SH-SY5Y (cell line): Measurements from ENCODE around the gene TENT4A.

Experiments
- GATA2 ChIP-seq: IDR thresholded peaks from 2 replicates; pipeline ENCODE4 v1.6.1; 2011; ENCODE audit warnings: mild to moderate bottlenecking, low read depth, low read length
- GATA3 ChIP-seq: IDR thresholded peaks from 2 replicates; pipeline ENCODE4 v1.6.1; 2011; ENCODE audit warnings: low read depth, mild to moderate bottlenecking, low read length, moderate library complexity

TENT4A gene

GRCh38 chr5:6729386-6730310 lies 16.4 kb downstream of the TENT4A start:
- TF ChIP-seq GATA3 (no peak), GATA2 (no peak)

- TF ChIP-seq GATA3: no peak
Measured at GRCh38 chr5:6730407-6730806, 17.2 kb downstream of the TENT4A start.

GRCh38 chr5:6730807-6731206 lies 17.6 kb downstream of the TENT4A start:
- TF ChIP-seq GATA3: no peak
- TF ChIP-seq GATA2: no peak

GRCh38 chr5:6731465-6732237 lies 18.4 kb downstream of the TENT4A start:
- TF ChIP-seq GATA3 (no peak), GATA2 (no peak)

- no peak for TF ChIP-seq GATA3
Measured at GRCh38 chr5:6732634-6733410, 19.6 kb downstream of the TENT4A start.

- TF ChIP-seq GATA3 (no peak), GATA2 (no peak)
Measured at GRCh38 chr5:6733411-6734242, 20.4 kb downstream of the TENT4A start.

GRCh38 chr5:6734243-6734700 lies 21.0 kb downstream of the TENT4A start:
- TF ChIP-seq GATA2 (no peak), GATA3 (no peak)

- TF ChIP-seq GATA2 (no peak), GATA3 (no peak)
Measured at GRCh38 chr5:6734781-6735180, 21.5 kb downstream of the TENT4A start.

- no peak for TF ChIP-seq GATA2
- no peak for TF ChIP-seq GATA3
Measured at GRCh38 chr5:6736106-6736505, 22.9 kb downstream of the TENT4A start.

- no peak for TF ChIP-seq GATA3
- TF ChIP-seq GATA2: no peak
Measured at GRCh38 chr5:6736524-6737042, 23.4 kb downstream of the TENT4A start.

GRCh38 chr5:6737043-6737941 lies 24.1 kb downstream of the TENT4A start:
- no peak for TF ChIP-seq GATA2
- TF ChIP-seq GATA3: no peak

- TF ChIP-seq GATA3 (no peak), GATA2 (no peak)
Measured at GRCh38 chr5:6739603-6740002, 26.4 kb downstream of the TENT4A start.

GRCh38 chr5:6740586-6741150 lies 27.4 kb downstream of the TENT4A start:
- TF ChIP-seq GATA3: no peak
- no peak for TF ChIP-seq GATA2
